GM18499 (cell line): ENCODE results near the gene NEU4.

Experiments
- ATAC-seq: cut with Tn5 transposase; IDR thresholded peaks from one replicate; pipeline ENCODE4 v1.9.1; 2021; ENCODE audit warnings: moderate number of reproducible peaks; ENCODE audit not compliant: insufficient read depth, unreplicated experiment

The NEU4 gene

DNA sequence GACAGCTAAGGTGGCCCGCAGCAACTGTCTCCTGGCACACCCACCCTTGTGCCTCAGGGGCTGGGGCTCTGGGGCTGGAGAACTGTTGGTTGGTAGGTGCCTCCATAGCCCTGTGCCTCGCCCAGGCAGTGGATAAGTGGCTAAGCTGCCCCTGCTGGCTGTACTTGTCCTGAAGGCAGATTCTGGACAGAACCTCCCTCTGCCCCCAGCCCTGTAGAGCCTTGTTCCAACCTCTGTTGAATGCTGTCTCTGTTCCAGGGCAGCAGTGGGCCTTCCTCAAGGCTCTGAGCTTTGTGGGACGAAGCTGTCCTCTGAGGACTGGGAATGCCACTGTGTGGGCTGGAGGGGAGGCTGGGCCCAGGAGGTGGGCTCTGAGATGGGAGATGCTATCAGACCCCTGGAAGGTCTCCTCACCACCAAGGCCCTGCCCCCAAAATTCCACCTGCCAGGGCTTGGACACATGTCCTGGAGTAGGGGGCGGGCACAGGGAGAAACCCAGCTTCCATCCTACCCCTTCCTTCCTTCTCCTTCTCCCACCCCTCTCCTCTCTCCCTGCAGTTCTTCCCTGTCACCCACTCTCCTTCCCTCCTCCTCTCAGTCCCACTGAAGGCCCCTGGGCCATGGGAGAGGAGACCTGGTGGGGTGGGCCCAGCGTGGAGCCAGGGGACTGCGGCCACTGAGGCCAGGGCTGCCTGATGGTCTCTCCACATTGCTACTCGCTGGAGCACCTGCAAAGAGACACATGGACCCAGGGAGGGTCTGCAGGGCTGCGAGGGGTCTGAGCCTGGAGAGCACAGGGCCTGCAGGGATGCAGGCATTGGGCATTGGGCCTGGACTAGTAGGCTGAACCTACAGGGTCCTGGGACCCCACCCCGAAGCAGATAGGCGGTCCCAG lies 51.4 kb downstream of the NEU4 start:
- no peak for ATAC-seq

GRCh38 chr2:241861264-241861663 lies 52.3 kb downstream of the NEU4 start:
- no peak for ATAC-seq

DNA sequence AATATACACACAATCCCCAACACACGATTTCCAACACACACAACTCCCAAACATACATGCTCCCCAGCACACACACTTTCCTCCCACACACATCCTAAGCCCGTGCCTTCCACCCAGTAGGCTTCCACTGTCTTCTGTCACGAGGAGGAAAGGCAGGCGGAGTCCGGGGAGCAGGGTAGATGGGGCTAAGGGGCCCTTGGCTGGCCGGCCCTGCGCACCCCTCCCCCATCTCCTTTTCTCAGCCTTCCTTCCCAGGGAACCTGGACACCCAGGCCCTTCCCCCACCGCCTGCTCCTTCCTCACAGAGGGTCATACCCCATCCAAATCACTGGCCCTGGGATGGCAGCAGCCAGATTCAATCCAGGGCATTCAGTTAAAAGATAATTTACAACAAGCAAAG lies 53.1 kb downstream of the NEU4 start:
- no peak for ATAC-seq

DNA sequence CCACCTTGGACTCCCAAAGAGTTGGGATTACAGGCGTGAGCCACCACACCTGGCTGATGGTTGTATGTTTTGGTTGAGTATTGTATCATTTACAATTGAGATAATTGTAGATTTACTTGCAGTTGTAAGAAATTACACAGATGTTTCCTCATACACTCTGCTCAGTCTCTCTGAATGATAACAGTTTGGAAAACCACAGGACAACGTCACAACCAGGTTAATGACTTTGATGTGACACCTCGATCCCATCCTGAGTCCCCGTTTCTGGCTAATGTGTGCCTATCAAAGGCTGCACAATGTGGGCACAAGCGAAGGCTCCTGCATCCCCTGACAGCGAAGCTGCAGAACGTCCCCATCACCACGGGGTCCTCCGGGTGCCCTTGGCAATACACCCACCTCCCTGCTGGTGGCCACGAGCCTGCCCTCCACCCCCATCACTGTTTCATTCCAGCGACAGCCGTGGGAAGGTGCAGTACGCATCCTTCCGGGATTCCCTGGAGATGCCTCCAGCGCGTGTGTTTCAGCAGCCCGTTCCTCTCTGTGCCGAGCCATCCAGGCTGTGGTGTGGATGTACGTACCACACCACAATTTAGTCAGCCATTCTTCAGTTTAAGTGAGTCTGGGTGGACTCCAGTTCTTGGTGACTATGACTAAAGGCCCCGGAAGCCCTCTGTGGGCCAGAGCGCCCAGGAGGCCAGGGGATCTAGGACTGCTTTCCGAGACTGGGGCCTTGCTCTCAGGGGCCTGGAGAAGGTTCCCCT lies 54.0 kb downstream of the NEU4 start:
- ATAC-seq = no peak

DNA sequence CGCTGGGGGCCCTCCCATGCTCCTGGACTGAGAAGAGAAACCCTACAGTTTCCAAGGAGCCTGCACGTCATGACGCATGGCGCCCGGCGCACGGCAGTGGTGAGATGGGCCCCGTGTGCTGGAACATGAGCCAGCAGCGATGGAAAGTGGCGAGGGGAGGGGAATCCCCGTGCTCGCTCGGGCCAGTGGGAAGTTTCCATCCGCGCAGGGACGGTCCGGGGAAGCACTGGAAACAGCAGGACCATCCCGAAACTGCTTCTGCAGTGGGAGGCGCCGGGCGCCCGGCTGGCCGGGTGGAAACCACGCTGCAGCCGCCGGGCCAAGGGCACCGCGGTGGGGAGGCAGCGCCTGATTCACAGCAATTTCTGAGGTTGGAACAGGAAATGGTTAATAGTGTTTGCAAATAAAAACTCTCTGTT lies 54.6 kb downstream of the NEU4 start:
- ATAC-seq = no peak

GRCh38 chr2:241864168-241864849 lies 55.3 kb downstream of the NEU4 start:
- ATAC-seq = no peak

GRCh38 chr2:241864850-241865213 lies 55.8 kb downstream of the NEU4 start:
- ATAC-seq = no peak

- ATAC-seq = no peak
Observed at GRCh38 chr2:241865416-241865956, 56.5 kb downstream of the NEU4 start.

GRCh38 chr2:241865957-241866789 lies 57.2 kb downstream of the NEU4 start:
- ATAC-seq = no peak
